Loucy (cell line): ENCODE data around the gene ARAP3.

Experiments
- EZH2phosphoT487 ChIP-seq: fragments of 200-600 bp; IDR thresholded peaks from 2 replicates; pipeline ENCODE4 v1.6.1; 2018; ENCODE audit warnings: antibody characterized with exemption, mild to moderate bottlenecking, moderate library complexity, borderline replicate concordance
- TF ChIP-seq, protein P1 (sequence below): fragments of 200-600 bp; sonication (generic); conservative IDR thresholded peaks from 2 replicates; pipeline ENCODE4 v1.5.1; 2014; ENCODE audit warnings: mild to moderate bottlenecking, antibody characterized with exemption, low read length

- TF ChIP-seq, protein P1, sequence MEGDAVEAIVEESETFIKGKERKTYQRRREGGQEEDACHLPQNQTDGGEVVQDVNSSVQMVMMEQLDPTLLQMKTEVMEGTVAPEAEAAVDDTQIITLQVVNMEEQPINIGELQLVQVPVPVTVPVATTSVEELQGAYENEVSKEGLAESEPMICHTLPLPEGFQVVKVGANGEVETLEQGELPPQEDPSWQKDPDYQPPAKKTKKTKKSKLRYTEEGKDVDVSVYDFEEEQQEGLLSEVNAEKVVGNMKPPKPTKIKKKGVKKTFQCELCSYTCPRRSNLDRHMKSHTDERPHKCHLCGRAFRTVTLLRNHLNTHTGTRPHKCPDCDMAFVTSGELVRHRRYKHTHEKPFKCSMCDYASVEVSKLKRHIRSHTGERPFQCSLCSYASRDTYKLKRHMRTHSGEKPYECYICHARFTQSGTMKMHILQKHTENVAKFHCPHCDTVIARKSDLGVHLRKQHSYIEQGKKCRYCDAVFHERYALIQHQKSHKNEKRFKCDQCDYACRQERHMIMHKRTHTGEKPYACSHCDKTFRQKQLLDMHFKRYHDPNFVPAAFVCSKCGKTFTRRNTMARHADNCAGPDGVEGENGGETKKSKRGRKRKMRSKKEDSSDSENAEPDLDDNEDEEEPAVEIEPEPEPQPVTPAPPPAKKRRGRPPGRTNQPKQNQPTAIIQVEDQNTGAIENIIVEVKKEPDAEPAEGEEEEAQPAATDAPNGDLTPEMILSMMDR: no peak
- TF ChIP-seq EZH2phosphoT487: no peak
Measured at GRCh38 chr5:141701360-141702119, 19.5 kb upstream of the ARAP3 start.
